GM18505 (cell line): ENCODE data around the gene USP35.
"Not testable (repeated sequence)": the region's sequence is repeated elsewhere in the genome, so short reads cannot be mapped to it uniquely, and the experiment has no call there.

Experiments
- ATAC-seq: cut with Tn5 transposase; IDR thresholded peaks from one replicate; pipeline ENCODE4 v1.9.1; 2021; ENCODE audit not compliant: unreplicated experiment
- POLR2A ChIP-seq: IDR thresholded peaks from 4 replicates; pipeline ENCODE4 v1.6.1; 2011; ENCODE audit warnings: borderline replicate concordance; ENCODE audit not compliant: insufficient read depth, insufficient read length; ENCODE audit errors: extremely low read depth

USP35 gene

DNA sequence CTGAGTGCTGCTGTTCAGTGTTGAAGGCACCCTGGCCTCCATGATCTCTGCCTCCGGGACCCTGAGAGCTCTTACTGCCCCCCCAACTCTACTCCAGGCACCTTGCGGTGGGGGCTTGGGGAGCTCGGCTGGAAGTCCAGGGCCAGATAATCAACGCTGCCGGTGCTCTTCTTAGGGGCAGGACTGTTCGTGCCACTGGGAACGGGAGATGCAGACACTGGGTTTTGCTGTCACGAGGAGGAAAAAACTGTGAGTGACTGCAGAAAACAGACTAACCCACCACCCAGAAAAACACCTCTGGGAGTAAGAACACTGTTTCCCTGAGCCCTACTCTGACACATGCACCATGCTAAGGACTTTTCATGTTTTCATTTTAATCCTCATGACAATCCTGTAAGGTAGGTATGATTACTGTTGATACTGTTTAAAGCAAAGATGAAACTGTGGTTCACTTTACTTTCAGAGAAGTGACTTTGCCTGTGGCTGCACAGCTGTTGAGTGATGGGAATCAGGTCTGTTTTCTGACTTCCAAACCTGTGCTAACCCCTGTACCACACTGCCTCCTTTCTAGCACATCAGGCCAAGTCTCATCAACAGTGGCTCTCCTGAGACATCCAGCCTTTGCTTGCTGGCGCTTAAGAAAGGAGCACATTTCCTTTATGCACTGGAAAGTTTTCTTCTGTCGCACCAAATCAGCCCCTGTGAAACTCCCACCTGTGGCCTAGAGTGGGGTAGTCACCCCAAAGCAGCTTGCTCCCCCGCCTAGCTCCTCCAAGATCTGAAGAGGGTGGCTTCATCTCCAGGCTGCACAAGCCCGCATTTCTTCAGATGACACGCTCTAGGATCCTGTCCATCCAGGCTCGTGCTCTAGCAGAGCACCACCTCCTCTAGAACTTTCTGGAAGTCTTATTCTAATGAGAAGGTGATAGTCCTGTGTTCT, 31.8 kb downstream of the USP35 start:
- no peak for ATAC-seq
- TF ChIP-seq POLR2A: no peak

DNA sequence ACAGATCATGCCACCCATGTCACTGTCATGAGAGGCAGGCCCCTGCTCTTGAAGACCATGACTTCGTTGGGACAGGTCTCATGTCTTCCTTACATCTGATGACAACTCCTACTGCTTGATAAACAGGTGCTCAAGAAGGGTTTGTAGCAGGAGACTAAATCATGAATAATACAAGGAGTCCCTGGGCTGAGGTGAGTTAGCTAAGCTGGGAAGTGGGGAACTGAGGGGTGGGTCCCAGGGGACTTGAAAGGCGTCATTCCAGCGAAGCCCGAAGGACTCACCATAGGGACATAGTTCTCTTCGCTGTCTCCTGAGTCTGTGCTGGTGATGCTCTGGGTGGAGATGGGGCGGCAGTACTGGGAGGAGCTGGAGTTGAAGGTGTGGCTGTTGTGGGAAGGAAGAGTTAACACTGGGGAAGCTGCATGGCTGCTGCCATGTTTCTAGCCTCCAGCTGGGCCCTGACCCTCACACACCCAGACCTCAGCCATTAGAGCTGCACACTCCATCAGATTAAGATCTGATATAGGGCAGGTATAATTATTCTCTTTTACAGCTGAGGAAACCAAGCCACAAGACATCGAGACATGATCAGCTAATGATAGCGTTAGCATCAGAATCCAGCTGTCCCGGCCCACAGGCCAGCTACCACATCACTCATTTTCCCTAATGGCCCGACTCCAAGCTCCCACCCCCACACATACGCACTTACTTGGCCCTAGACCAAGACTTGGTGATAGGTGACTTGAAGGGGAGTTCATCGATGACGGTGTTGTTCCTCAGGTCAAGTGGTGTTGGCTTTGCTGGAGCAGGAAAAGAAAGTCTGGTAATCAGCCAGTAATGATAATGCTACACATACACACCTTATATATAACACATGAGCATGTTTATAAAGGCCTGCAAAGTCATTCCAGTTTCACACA, 32.9 kb downstream of the USP35 start:
- no peak for ATAC-seq
- TF ChIP-seq POLR2A: no peak

DNA sequence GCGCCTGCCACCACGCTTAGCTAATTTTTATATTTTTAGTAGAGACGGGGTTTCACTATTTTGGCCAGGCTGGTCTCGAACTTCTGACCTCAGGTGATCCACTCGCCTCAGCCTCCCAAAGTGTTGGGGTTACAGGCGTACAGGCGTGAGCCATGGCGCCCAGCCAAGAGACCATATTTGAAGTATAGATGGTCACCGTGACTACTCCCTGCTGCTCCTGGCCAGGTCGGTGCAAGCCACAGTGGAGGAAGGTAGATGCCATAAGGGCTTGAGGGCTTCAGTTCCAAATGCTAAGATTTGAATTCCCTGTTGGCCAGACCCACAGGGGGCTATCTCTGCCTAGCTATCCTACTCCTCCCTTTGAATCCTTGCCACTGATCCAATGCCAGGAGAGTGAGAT, 34.0 kb downstream of the USP35 start:
- ATAC-seq: not testable (repeated sequence)

DNA sequence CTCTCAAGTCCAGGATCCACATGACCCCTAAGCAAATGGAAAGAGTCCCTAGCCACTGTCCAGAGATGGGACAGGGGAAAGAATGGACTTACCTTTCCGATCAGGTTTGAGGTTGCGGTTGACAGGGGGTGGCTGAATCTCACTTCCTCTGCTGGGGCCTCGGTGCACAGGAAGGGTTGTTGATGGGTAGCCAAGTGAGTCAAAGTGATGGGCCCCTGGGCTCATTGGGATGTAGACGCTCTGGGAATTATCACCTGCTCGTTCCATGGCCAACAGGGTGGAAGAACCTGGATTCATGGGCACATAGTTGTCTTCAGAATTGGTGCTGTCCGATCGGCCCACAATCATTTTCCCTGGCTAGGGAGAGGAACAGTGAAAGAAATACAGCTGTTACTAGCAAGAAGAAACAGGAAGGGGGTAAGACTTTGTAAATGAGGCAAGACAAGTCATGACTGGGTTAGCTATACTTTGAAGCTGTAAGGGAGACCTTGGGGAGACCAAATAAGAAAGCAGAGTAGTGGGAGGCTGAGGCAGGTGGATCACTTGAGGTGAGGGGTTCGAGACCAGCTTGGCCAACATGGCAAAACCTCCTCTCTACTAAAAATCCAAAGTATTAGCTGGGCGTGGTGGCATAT, 34.7 kb downstream of the USP35 start:
- peak; percentile 27 for TF ChIP-seq POLR2A
- ATAC-seq: peak; percentile 63

DNA sequence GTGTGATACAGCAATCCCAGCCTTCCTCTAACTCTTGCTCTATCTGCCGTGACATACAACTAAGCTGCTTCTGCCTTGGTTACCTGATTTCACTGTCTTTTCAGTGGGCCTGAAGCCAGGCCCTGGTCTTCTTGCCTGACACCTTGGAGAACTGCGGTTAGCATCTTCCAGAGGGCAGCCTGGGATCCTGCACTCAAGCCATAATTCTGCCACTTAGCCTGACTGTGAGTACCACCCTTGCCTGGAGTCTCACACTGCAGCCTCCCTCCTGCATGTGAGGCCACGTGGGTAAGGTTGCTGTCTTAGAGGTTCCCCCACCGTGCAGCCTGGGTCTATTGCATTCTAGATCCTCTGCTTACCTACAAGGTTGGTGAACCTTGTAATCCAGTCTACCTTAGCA, 35.8 kb downstream of the USP35 start:
- ATAC-seq: no peak
- no peak for TF ChIP-seq POLR2A

DNA sequence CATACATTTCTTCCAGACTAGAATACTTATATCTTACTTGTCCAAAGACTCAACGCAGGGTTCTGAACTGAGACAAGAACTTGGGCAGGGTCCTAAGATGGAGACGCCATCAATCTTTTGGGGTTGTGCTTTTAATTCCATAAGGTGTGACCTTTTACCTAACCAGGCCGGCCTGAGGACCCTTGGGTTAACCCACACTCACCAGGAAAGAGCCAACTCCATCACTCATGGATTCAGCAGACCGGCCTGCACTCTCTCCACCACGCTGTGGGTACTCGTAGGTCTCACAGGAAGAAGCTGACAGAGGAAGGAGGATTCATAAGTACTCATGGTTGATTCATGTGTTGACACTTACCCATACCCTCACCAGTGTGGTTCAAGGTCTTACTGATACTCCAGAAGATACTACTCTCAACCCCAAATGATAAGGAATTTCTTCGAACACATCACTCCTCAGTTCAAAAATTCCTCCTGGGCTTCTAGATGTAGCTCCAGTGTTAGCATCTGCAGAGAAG, 36.2 kb downstream of the USP35 start:
- no peak for TF ChIP-seq POLR2A
- ATAC-seq: no peak

DNA sequence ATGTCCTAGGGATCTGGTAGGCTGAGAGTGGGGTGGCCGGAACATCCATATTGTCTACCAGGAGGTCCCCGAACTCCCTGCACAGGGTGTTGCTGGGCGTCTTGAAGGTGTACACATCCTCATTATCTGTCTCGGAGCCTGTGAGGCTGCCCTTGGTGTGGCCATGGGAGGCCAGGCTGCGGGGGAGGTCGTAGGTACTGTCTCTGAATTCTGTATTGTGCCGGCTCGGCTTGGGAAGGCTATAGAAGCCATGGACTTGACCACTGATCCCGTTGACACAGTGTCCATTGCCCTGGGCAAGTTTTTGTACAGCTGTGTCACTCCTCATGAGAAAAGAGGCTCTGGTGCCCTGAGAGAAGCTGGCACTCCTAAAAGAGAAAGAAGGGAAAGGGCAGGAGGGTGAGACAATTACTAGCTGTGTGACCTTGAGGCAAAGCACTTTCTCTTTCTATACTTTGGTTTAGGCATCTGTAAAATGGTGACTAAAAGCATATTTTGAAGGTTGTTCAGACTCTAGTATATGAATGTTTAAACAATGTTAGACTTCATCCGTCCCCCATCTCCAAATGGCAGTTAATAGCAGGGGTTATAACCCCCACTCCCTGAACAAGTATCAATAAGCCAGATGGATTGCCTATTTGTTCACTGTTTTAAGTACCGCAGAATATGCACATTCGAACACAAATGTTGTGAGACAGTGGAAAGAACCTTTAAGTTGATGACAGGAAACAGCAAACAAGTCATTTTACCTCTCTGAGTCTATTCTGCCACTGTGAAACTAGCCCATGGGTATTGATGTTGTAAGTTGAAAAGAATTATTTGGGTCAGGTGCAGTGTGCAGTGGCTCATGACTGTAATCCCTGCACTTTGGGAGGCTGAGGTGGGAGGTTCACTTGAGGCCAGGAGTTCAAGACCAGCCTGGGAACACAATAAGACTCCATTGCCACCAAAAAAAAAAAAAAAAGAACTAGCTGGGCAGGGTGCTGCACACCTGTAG, 38.3 kb downstream of the USP35 start:
- no peak for TF ChIP-seq POLR2A
- no peak for ATAC-seq

DNA sequence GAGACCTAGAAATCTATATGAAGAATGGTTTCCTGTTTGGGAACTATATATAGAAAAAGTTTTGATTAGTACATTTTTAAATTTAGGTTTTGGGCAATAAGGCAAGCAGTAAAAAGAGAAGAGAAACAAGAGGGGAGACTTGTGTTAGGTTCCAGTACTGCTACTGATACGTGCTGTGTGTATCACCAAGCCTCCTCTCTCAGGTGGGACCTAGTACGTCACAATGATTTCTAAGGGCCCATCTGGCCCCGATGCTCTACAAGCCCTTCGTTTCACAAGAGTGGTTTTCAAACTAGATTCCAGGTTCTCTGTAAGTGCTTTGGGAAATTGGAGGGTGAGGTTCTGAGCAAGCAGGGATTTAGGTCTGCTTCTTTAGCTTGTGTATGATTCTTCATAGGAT, 39.2 kb downstream of the USP35 start:
- peak; percentile 35 for ATAC-seq

DNA sequence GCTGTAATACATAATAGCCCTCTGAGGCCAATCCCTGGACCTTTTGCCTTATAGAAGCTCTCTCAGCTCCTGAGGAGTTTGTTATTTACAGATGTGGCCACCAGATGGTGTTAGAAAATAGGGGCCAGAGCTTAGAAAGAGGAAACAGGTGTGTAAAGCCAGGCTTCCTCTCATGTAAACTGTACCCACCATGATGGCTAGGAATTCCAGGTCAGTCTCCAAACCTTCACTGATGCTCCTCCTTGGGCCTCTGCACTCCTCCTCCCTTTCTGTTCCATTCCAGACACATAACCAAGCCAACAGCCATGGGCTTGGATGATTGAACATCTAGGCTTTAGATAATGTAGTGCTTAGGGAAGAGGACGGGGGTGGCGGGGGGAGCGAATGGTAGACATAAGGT, 39.7 kb downstream of the USP35 start:
- no peak for TF ChIP-seq POLR2A
- ATAC-seq: peak; percentile 47

More for the DNA sequence above, 39.2 kb downstream of the USP35 start:
- TF ChIP-seq POLR2A: no peak

DNA sequence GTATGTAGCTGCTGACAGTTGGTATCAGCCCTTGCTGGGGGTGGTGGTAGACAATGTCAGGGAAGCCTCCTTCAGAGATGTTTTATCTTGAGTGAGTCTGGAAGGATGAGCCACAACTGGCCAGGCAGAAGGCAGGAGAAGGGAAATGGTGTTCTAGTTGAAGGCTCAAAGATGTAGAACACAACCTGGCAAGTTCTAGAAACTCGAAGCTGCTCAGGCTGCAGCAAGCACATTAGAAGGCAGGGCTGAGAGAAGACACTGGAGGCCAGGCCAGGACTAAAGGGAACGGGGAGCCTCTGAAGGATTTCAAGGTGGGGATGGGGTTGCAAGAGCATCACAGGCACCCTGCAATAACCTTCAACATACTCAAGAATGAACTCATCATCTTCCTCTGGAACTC, 40.4 kb downstream of the USP35 start:
- no peak for ATAC-seq
- no peak for TF ChIP-seq POLR2A

DNA sequence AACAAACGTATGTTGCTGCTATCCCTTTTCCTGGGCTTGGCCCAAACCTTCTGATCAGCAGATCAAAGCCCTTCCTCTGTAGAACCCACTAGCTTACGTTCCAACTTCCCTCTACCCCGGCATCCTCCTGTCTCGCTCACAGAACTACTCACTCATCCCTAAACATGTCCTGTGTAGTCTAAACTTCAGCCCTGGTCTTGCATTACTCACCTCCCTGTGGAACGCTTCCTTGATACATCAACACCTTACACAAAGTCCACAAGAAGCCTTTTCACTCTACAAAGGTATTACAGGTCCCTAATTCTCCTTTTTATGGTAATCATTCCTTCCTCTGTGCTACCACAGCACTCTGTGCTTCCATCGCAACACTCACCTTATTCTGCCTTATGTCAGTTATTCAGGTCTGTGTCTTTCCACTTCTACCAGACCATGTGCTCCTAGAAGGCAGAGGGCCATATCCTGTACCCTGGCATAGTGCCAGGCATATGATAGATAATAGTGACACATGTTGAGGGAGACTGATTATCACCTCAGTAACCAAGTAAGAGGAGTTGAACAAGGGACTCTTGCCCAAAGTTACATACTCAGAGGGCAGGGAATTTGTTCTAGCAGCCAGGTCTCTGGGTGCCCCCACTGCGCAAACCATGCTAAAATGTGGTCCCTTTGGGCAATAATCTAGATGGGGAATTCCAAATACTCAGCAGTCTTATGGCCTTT, 41.6 kb downstream of the USP35 start:
- no peak for ATAC-seq
- no peak for TF ChIP-seq POLR2A
